Sciatic nerve (tissue), 2 donors: ENCODE measurements around the gene RP2. TPM values are rescaled to one million over a fixed set of nuclear protein-coding genes. Genes with fewer than 3 reads are reported as not detected.

Experiments used
- ATAC-seq: fragments of 200-7000 bp; cut with Tn5 transposase; one replicate; pipeline ENCODE4 v1.9.1; 2020; ENCODE audit warnings: mild to moderate bottlenecking, moderate library complexity
- DNase-seq: peaks from one replicate; pipeline ENCODE4 v3.0.0-alpha.2; 2020; ENCODE audit warnings: low spot score
- intact Hi-C: fragments of 100-400 bp; cut with DNase I; formaldehyde crosslinking; loops from one replicate; pipeline ENCODE4 v1.14.2; 2022
- total RNA-seq: library from RNA; stranded (reverse); fragmentation: NEBNext Ultra II Directional; extraction: Animal tissue kit (Norgen Biotek cat#: 25700); gene quantifications from one replicate; pipeline ENCODE4 v1.2.1, GENCODE V29; 2021
- donor health status: DM: no; HTN: no; CAD: no.
- donor health status: DM: no; HTN: no; CAD: no.

Gene RP2
- 11.3 TPM for total RNA-seq

- ATAC-seq: peak; percentile 99
- intact Hi-C loops: no loop called here
- peak; percentile 91 for DNase-seq
These were observed at the start of gene RP2 for GRCh38 chrX:46836701-46837557. RP2 (plus strand) TSS chrX:46837043; CDS start chrX:46837101, 58 bp downstream.

GRCh38 chrX:46788902-46789301 lies 47.9 kb upstream of the RP2 start:
- intact Hi-C loops: no loop called here
- ATAC-seq (no peak), DNase-seq (no peak)

- intact Hi-C loops: no loop called here
- no peak for DNase-seq
- ATAC-seq: peak; percentile 56
These were observed 44.7 kb upstream of the RP2 start for GRCh38 chrX:46791927-46792809.

- intact Hi-C loops: no loop called here
- ATAC-seq (no peak), DNase-seq (no peak)
These were observed 44.0 kb upstream of the RP2 start for GRCh38 chrX:46792810-46793188.

- DNase-seq (no peak), ATAC-seq (no peak)
- intact Hi-C loops: no loop called here
These were observed 43.3 kb upstream of the RP2 start for GRCh38 chrX:46793386-46794143.

- peak; percentile 73 for ATAC-seq
- DNase-seq: peak; percentile 87
- intact Hi-C loops: no loop called here
These were observed 40.2 kb upstream of the RP2 start for GRCh38 chrX:46796574-46797191.

- intact Hi-C loops: no loop called here
- DNase-seq (no peak), ATAC-seq (no peak)
These were observed 33.7 kb upstream of the RP2 start for GRCh38 chrX:46803140-46803539.

- no peak for DNase-seq
- no peak for ATAC-seq
- intact Hi-C loops: no loop called here
These were observed 31.6 kb upstream of the RP2 start for GRCh38 chrX:46805270-46805669.

GRCh38 chrX:46811121-46811520 lies 25.7 kb upstream of the RP2 start:
- DNase-seq (no peak), ATAC-seq (no peak)
- intact Hi-C loops: no loop called here

- ATAC-seq (no peak), DNase-seq (no peak)
- intact Hi-C loops: no loop called here
These were observed 24.4 kb upstream of the RP2 start for GRCh38 chrX:46812445-46812844.

GRCh38 chrX:46814966-46815365 lies 21.9 kb upstream of the RP2 start:
- ATAC-seq: no peak
- DNase-seq: no peak
- intact Hi-C loops: no loop called here

GRCh38 chrX:46819136-46819535 lies 17.7 kb upstream of the RP2 start:
- no peak for ATAC-seq
- DNase-seq: no peak
- intact Hi-C loops: no loop called here

- ATAC-seq (no peak), DNase-seq (no peak)
- intact Hi-C loops: no loop called here
These were observed 16.3 kb upstream of the RP2 start for GRCh38 chrX:46820391-46821100.

GRCh38 chrX:46823481-46823880 lies 13.4 kb upstream of the RP2 start:
- intact Hi-C loops: no loop called here
- DNase-seq (no peak), ATAC-seq (no peak)

GRCh38 chrX:46831765-46832327 lies 5.0 kb upstream of the RP2 start:
- no peak for ATAC-seq
- intact Hi-C loops: no loop called here

GRCh38 chrX:46837558-46838485 lies 979 bp downstream of the RP2 start:
- ATAC-seq: no peak
- intact Hi-C loops: no loop called here
- no peak for DNase-seq

More at GRCh38 chrX:46831765-46832327, 5.0 kb upstream of the RP2 start:
- no peak for DNase-seq

- DNase-seq: no peak
- intact Hi-C loops: no loop called here
- ATAC-seq: no peak
These were observed 1.6 kb downstream of the RP2 start for GRCh38 chrX:46838486-46838870.
